GDM1 (cell line): ENCODE measurements around the gene IGFL4.
"Not testable (repeated sequence)": the region's sequence is repeated elsewhere in the genome, so short reads cannot be mapped to it uniquely, and the experiment has no call there.

Experiments used
- DNase-seq: peaks from one replicate; lab custom pipeline; 2025; lab: John Stamatoyannopoulos, UW

The IGFL4 gene

GRCh38 chr19:46040952-46041500, at the start of gene IGFL4:
IGFL4 (minus strand) TSS chr19:46041002; CDS start chr19:46040962, 40 bp downstream.
- no peak for DNase-seq

- DNase-seq: no peak
Measured at GRCh38 chr19:46090444-46090843, 49.6 kb upstream of the IGFL4 start.

GRCh38 chr19:46089432-46089831, 48.6 kb upstream of the IGFL4 start:
- DNase-seq: no peak

- no peak for DNase-seq
Measured at GRCh38 chr19:46088101-46088500, 47.3 kb upstream of the IGFL4 start.

GRCh38 chr19:46085888-46086287, 45.1 kb upstream of the IGFL4 start:
- no peak for DNase-seq

GRCh38 chr19:46082728-46083050, 41.9 kb upstream of the IGFL4 start:
- DNase-seq: no peak

GRCh38 chr19:46081928-46082727, 41.3 kb upstream of the IGFL4 start:
- no peak for DNase-seq

- no peak for DNase-seq
Measured at GRCh38 chr19:46080561-46080960, 39.8 kb upstream of the IGFL4 start.

- no peak for DNase-seq
Measured at GRCh38 chr19:46079576-46079975, 38.8 kb upstream of the IGFL4 start.

GRCh38 chr19:46078573-46079332, 38.0 kb upstream of the IGFL4 start:
- not testable (repeated sequence) for DNase-seq

GRCh38 chr19:46077815-46078167, 37.0 kb upstream of the IGFL4 start:
- no peak for DNase-seq

- peak; percentile 45 for DNase-seq
Measured at GRCh38 chr19:46076951-46077814, 36.4 kb upstream of the IGFL4 start.

GRCh38 chr19:46076031-46076880, 35.5 kb upstream of the IGFL4 start:
- DNase-seq: no peak

GRCh38 chr19:46073268-46073922, 32.6 kb upstream of the IGFL4 start:
- DNase-seq: no peak

- no peak for DNase-seq
Measured at GRCh38 chr19:46069806-46070341, 29.1 kb upstream of the IGFL4 start.

- no peak for DNase-seq
Measured at GRCh38 chr19:46068345-46069258, 27.8 kb upstream of the IGFL4 start.

- DNase-seq: no peak
Measured at GRCh38 chr19:46067691-46068090, 26.9 kb upstream of the IGFL4 start.

GRCh38 chr19:46066471-46066870, 25.7 kb upstream of the IGFL4 start:
- no peak for DNase-seq

- no peak for DNase-seq
Measured at GRCh38 chr19:46065486-46066071, 24.8 kb upstream of the IGFL4 start.
